Lower lobe of right lung (tissue), 2 donors: ENCODE data around the gene VSIG2. TPM values are rescaled to one million over a fixed set of nuclear protein-coding genes. Genes with fewer than 3 reads are reported as not detected.

Experiments
- ATAC-seq, 2 donors: fragments of 200-7000 bp; cut with Tn5 transposase; one replicate each; pipeline ENCODE4 v1.9.1; 2020 to 2022; ENCODE audit warnings: mild to moderate bottlenecking in 2 of 2, moderate library complexity in 2 of 2
- DNase-seq: peaks from one replicate; pipeline ENCODE4 v3.0.0-alpha.2; 2020
- H3K27ac ChIP-seq: fragments of 200-600 bp; one replicate; pipeline ENCODE4 v1.8.0; 2022
- H3K27me3 ChIP-seq: fragments of 200-600 bp; one replicate; pipeline ENCODE4 v1.8.0; 2022; ENCODE audit warnings: low read depth
- H3K36me3 ChIP-seq: fragments of 200-600 bp; one replicate; pipeline ENCODE4 v1.8.0; 2022; ENCODE audit warnings: mild to moderate bottlenecking
- H3K4me1 ChIP-seq: fragments of 200-600 bp; one replicate; pipeline ENCODE4 v1.8.0; 2022
- H3K4me3 ChIP-seq: fragments of 200-600 bp; one replicate; pipeline ENCODE4 v1.8.0; 2022; ENCODE audit warnings: mild to moderate bottlenecking
- H3K9me3 ChIP-seq: fragments of 200-600 bp; one replicate; pipeline ENCODE4 v1.8.0; 2022
- intact Hi-C: fragments of 100-400 bp; cut with DNase I; formaldehyde crosslinking; loops from one replicate; pipeline ENCODE4 v1.11.0; 2022
- total RNA-seq: library from RNA; stranded (reverse); fragmentation: NEBNext Ultra II Directional; extraction: Animal tissue kit (Norgen Biotek cat#: 25700); gene quantifications from one replicate; pipeline ENCODE4 v1.2.1, GENCODE V29; 2021
- TF ChIP-seq, protein P1 (sequence below): fragments of 200-600 bp; IDR thresholded peaks from one replicate; pipeline ENCODE4 v1.8.0; 2022; ENCODE audit warnings: antibody characterized with exemption, mild to moderate bottlenecking
- donor health status: DM: no; HTN: yes; CAD: no; lungs with severe emphysema.

VSIG2 gene
- total RNA-seq, 1 donor from 2014 or later: 30.5 TPM

DNA sequence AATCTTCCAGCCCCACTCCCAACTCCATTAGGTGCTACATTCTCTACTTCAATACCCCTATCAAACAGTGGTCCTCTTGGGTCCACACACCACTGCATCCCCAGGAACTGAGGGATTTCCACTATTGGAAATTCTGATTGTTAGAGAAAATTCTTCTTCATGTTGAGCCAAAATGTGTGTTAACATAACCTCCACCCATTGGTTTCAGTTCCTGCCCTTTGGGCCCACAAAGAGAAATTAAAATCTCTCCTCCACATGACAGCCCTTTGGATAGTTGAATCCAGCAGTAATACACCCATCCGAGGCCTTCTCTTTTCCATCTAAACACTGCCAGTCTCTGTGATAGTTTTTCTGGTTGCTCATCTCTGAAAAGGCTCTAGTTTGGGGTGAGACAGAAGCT is 2.1 kb downstream of the VSIG2 start:
- H3K27ac ChIP-seq: no peak overlapping the region
- TF ChIP-seq, protein P1, sequence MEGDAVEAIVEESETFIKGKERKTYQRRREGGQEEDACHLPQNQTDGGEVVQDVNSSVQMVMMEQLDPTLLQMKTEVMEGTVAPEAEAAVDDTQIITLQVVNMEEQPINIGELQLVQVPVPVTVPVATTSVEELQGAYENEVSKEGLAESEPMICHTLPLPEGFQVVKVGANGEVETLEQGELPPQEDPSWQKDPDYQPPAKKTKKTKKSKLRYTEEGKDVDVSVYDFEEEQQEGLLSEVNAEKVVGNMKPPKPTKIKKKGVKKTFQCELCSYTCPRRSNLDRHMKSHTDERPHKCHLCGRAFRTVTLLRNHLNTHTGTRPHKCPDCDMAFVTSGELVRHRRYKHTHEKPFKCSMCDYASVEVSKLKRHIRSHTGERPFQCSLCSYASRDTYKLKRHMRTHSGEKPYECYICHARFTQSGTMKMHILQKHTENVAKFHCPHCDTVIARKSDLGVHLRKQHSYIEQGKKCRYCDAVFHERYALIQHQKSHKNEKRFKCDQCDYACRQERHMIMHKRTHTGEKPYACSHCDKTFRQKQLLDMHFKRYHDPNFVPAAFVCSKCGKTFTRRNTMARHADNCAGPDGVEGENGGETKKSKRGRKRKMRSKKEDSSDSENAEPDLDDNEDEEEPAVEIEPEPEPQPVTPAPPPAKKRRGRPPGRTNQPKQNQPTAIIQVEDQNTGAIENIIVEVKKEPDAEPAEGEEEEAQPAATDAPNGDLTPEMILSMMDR: no peak
- H3K9me3 ChIP-seq: no peaks in the 10 kb centered on the region
- peaks cover 73% of the 10 kb centered on the region for H3K4me1 ChIP-seq
- ATAC-seq: no peak
- no peak overlapping the region for H3K4me3 ChIP-seq
- peaks cover 26% of the 10 kb centered on the region for H3K36me3 ChIP-seq
- no peak for DNase-seq
- no peaks in the 10 kb centered on the region for H3K27me3 ChIP-seq
- intact Hi-C loops: loop anchor here (10.0 kb wide), 1 partner anchor 75 kb away; the partner anchor contains the start of genes SIAE and SPA17

DNA sequence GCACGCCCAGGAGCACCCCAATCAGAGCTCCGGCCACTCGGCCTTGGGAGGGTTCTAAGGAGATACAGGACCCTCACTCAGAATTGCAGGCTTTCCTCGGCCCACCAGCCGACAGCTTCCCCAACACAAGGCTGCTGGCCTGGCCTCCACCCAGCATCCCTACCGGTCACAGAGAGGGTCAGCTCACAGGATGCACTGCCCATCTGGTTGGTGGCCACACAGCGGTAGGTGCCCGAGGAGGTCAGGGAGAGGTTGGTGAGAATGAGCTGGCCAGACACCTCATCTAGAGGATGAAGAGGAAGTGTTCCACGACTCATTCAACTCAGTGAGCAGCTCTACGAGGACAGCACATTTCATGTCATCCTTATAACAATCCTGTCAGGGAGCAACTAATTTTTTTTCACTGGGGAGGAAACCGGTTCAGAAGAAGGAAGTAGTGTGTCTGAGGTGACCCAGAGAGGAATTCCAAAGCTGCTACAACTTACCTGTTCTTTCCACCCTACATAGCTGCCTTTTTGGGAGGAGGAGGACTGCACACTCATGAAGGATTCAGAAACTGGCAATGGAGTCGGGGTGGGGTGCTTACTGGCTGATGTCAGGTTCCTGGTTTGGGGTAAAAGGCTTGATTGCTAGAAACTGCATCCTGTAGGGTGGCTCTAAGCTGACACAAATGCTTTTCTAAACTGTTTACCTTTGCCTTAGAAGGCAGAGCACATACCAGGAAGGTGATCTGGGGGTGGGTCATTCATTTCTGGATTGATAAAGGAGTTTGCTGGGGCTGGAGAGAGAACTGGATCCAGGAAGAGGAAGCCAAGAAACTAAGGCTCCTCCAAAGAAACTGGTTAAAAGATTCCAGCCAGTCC is 3.3 kb downstream of the VSIG2 start:
- DNase-seq (no peak), ATAC-seq (no peak)
- Histone ChIP-seq H3K9me3 (no peaks in the 10 kb centered on the region), H3K4me1 (peaks cover 61% of the 10 kb centered on the region), H3K4me3 (no peak overlapping the region), H3K36me3 (peaks cover 14% of the 10 kb centered on the region), H3K27ac (peak overlapping the region; percentile 80), H3K27me3 (no peaks in the 10 kb centered on the region)
- intact Hi-C loops: loop anchor here (10.0 kb wide), 1 partner anchor 74 kb away; the partner anchor contains the start of genes SIAE and SPA17
- TF ChIP-seq, protein P1: no peak

DNA sequence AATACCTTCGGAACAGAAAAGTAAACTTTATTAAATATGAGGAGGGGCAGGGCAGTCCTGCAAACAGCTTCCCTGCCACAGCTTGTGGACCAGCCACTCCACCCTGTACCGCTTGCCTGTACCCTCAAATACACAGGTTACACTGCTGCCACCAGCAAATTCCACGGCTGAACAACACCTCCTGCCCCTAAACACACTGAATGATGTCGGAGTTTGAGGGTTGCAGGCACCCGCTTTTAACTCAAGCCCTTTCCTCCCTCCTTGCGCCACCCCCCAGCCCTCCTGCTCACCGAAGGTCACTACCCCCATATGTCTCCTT is 4.0 kb downstream of the VSIG2 start:
- intact Hi-C loops: loop anchor here (10.0 kb wide), 1 partner anchor 73 kb away; the partner anchor contains the start of genes SIAE and SPA17
- Histone ChIP-seq H3K4me3 (no peak overlapping the region), H3K27me3 (no peaks in the 10 kb centered on the region), H3K9me3 (no peaks in the 10 kb centered on the region), H3K36me3 (peaks cover 7% of the 10 kb centered on the region), H3K4me1 (peaks cover 55% of the 10 kb centered on the region), H3K27ac (peak overlapping the region; percentile 80)
- ATAC-seq (no peak), DNase-seq (no peak)
- TF ChIP-seq, protein P1: no peak

DNA sequence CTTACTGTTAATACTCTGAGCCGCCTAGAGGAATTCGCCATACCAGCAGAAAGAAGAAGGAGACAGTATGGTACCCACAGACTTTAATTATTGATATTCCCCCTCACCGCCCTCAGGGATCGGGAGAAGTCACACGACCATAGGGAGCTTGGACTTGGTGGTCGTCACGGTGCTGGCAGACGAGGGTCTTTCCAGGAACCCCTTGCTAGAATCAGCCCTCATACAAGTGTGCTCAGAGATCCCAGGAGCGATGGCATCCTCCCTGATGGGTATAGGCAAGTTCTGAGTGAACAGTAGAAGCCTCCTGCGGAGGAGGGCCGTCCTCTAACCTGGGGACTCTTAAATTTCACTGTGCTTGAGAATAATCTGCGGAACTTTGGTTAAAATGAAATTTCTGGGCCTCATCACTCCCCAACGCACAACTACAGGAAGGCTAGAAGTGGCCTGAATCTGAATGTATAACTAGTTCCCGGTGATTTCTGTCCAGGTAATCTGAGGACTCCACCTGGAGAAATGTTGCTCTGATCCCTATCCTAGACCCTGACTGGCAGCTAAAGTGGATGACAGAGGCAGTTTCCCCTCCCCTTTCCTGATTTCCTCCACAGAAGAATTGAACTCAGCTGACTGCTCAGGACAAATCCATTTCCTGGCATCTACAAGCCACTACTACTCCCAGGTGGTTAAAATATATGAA is 4.5 kb downstream of the VSIG2 start:
- Histone ChIP-seq H3K27me3 (no peaks in the 10 kb centered on the region), H3K36me3 (peaks cover 4% of the 10 kb centered on the region), H3K4me3 (peak overlapping the region; percentile 58), H3K27ac (peak overlapping the region; percentile 80), H3K9me3 (no peaks in the 10 kb centered on the region), H3K4me1 (peaks cover 50% of the 10 kb centered on the region)
- intact Hi-C loops: loop anchor here (10.0 kb wide), 1 partner anchor 73 kb away; the partner anchor contains the start of genes SIAE and SPA17
- DNase-seq (no peak), ATAC-seq (no peak)
- TF ChIP-seq, protein P1: no peak

DNA sequence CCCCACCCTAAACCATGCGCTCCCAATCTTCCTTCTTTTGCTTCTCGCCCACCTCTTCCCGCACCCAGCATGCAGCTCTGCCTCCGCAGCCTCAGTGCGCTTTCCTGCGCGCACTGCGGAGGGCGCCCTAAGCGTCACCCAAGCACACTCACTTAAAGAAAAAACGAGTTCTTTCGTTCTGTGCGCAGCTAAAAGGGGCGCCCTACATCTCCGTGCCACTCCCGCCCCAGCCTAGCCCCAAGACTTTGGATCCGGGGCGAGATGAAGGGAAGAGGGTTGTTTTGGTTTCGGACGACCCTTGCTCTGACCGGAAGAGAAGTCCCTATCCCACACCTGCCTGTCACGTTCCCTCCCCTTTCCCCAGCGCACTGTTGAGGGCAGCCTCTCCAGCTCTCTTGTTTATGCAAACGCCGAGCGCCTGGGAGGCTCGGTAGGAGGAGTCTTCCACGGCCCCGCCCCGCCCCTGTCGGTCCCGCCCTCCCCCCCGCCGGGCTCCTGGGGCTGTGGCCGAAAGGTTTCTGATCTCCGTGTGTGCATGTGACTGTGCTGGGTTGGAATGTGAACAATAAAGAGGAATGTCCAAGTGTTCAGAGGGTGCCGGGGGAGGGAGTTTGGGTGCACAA is 5.3 kb downstream of the VSIG2 start:
- TF ChIP-seq, protein P1: peak; percentile 55
- intact Hi-C loops: loop anchor here (10.0 kb wide), 1 partner anchor 72 kb away; the partner anchor contains the start of genes SIAE and SPA17
- DNase-seq (peak; percentile 91), ATAC-seq (peak; percentile 93 to 94)
- Histone ChIP-seq H3K4me1 (peaks cover 47% of the 10 kb centered on the region), H3K27me3 (no peaks in the 10 kb centered on the region), H3K4me3 (peak overlapping the region; percentile 58), H3K27ac (peak overlapping the region; percentile 80), H3K9me3 (no peaks in the 10 kb centered on the region), H3K36me3 (no peaks in the 10 kb centered on the region)
